GM21528 (cell line): Measurements from ENCODE around the gene SEPTIN8.

ENCODE experiments used
- ATAC-seq: cut with Tn5 transposase; IDR thresholded peaks from one replicate; pipeline ENCODE4 v1.9.1; 2021; ENCODE audit warnings: mild to moderate bottlenecking, moderate library complexity; ENCODE audit not compliant: unreplicated experiment, low FRiP score

Gene SEPTIN8

GRCh38 chr5:132767150-132767549 is 9.9 kb downstream of the SEPTIN8 start:
- no peak for ATAC-seq

DNA sequence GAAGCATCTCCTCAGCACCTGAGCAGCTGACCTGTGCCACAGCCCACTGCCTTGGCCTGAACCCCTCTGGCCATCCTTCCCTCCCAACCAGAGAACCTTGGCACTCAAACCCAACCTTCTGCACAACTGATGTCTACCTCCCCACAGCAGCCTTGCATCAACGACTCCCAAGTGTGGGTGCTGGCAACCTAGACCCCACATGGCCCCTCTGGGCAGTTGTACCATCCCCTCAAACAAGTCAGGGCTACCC is 10.3 kb downstream of the SEPTIN8 start:
- no peak for ATAC-seq

DNA sequence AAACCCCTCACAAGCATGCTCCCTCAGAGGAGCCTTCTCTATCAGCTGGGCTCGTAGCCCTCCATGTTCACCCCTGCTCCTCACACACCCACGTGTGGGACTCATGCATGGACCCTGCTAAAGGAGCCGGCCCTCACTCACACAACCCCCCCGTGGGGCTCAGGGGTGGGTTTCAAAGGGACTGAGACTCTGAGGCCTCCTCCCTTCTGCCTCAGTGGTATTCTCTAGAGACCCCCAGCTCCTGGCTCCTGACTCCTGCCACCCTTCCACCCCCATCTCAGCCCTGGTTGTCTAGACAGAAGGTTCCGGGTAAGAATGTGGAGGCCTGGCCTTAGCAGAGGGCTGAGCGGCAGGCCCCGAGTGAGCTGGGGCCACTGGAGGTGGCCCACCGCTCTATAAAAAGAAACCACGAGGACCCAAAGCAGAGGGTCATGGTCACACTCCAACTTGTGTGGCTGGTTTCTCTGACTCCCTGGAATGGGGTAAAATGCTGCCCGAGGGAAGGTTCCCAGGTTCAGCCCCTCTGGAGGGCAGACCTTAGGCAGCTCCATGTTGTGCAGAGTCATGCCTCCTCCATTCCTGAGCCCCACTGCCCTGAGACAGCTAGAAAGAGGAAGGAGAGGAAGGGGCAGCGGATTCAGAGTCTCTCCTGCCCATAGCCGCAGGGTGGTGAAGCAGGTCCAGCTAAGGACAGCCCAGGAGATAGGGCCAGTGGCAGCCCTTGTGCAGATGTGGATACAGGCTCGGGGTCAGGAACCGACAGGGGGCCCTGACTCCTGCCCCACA is 10.8 kb downstream of the SEPTIN8 start:
- no peak for ATAC-seq

DNA sequence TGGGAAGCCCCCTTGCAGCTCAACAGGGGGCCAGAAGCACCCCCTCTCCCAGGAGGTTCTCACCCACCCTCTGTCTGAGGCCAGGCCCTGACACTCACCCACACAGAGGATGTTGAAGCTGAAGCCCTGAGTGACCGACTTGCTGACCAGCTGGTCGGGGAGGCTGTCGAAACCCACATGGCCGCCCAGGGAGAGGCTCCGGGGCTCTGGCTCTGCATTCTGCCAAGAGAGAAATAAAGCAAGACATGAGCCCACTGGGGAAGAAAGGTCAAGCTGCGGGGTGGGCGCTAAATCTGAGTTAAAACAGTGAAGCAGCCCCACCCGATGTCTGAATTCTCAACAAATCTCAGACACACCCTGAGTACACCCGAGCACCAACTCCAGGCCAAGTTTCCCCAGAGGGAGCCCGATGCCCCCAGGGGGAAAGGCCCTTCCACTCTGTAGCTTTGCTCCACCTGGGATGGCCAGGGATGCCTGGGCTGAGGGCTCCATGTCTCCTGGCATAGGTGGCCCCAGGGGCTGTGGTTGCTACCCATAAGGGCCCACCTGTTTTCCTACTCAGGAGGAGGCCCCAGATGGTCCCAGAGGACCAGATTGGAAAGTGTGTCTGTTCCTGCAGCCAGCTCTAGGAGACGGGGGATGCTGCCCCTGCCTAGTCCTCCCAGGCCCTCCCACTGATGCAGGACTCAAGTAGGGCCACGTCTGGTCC is 11.6 kb downstream of the SEPTIN8 start:
- no peak for ATAC-seq

DNA sequence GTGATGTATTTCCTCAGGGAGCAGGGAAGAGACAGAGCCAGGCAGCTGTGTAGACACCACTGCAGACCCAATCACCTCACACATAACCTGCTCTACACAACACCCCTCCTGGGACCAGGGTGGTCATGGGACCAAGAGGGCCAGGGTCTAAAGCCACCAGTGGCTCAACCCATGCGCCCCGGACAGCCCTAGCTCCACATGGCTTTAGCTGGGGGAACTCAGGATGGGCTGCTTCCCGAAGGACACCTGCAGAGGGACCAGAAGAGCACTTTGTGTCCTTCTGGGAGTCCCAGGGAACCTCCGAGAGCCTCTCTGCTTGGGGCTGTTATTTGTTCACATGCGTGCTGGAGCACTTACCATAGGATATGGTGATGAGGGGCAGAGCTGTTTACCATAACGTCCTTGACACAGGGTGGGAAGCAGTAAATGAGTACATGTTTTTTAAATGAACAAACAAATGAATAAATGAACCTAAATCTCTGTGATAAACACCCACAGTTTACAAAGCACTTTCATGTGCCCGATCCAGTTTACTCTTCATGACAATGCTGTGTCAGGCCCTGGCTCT is 12.3 kb downstream of the SEPTIN8 start:
- no peak for ATAC-seq

- ATAC-seq: no peak
Observed at GRCh38 chr5:132764051-132764450, 13.0 kb downstream of the SEPTIN8 start.

DNA sequence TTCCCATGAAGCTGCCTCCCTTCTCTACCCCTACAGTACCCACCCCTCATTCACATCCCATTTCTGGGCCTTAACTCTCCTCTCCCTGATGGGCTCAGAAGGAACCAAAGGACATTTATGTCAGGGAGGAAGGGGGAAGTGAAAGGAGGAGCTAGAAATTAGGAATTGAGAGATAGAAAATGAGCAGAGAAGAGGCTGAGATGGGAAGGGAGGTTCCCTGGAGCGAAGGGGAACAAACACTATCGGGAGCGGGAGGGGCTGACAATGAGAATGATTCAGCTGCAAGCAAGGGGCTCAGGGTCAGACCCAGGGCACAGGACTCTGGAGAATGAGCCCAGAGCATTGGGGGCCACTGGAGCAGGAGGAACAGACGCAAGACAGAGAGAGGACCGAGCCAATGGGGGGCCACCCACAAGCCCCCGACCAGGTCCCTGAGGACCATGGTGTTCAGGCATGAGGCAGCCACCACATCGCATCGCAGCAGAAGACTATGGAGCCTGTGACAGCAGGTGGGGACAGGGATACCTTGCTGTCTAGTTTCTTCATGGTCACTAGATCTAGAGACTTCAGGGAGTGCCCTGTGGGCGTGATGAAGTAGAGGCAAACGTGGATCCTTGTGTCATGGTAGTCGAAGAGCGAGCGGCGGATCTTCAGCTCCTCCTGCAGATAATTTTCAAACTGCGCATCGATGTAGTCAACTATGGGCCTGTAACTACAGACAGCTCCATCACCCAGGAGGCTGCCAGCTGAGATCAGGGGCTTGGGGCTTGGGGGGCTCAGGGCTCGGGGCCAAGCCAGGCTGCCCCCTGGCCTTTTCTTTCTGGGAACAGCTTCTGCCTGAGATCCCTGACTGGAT is 13.6 kb downstream of the SEPTIN8 start:
- ATAC-seq: no peak

DNA sequence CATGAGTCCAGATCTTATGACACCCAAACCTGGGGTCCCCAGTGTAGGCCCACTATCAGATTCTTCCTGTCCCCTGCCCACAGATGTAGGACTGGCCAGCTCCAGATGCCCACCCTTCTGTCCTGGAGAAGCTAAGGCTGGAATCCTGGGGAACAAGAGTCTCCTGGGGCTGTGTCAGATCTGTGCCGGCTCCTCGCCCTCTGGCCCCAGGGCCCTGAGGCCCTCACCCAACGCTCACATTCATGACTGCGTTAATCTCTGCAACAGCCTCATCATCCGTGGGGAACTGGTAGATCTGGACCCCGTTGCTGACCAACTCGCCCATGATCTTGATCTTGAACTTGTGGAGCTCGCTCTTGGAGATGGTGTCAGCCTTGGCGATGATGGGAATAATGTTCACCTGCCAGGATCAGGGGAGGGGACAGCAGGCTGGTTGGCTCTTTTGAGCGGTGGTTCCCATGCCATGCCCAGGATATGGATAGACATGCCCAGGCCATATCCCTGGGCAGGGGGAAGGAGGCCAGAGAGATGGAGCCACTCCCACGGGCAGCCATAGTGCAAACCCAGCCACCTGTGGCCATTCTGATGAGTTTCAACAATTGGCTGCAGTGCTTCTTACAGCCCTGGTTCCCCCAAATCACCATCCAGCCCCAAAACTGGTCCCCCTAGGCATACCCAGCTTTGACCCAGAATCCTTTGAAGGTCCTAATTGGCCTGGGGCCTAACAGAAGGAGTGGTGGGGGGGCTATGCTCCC is 14.6 kb downstream of the SEPTIN8 start:
- ATAC-seq: no peak

DNA sequence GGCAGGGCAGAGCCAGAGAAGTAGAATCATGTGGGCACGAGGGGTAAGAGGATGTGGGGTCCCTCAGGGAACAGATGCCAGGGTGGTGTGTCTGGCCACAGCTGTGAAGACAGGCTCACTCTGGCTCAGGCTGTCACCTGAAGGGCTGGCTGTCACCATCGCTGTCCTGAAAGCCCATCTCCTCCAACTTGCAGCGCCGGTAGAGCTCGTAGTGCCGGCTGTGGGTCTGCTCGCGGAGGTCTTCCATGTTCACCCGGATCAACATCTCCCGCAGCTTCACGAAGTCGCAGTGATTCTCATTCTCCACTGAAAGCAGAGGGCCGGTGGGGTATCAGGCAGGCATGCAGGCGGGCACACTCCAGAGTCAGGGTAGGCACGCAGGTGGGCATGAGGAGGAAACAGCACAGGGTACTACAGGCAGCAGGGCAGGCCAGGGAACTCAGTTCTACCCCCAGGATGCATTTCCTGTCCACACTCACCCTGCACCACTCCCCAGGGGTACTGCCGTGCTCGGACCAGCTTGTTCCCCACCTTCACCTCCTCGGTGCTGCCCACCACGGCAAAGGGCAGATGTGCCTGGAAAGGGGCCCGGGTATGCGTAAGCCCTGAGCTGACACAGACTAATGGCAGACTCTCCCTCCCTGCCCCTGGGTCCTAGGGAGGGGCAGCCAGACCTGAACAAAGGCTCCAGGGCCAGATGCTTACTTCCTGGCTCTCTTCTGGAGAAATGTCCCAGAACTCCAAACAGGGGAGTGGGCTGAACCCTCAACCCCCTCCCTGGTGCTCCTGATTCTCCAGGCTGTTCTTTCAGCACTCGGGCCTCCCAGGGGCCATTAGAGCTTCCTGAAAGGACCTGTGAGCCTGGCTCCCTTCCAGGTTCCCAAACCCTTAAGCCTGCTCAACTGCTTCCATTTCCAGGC is 15.5 kb downstream of the SEPTIN8 start:
- ATAC-seq: no peak

GRCh38 chr5:132760601-132761317 is 16.3 kb downstream of the SEPTIN8 start:
- no peak for ATAC-seq

GRCh38 chr5:132760049-132760420 is 17.0 kb downstream of the SEPTIN8 start:
- ATAC-seq: no peak

GRCh38 chr5:132759114-132760048 is 17.7 kb downstream of the SEPTIN8 start:
- no peak for ATAC-seq

DNA sequence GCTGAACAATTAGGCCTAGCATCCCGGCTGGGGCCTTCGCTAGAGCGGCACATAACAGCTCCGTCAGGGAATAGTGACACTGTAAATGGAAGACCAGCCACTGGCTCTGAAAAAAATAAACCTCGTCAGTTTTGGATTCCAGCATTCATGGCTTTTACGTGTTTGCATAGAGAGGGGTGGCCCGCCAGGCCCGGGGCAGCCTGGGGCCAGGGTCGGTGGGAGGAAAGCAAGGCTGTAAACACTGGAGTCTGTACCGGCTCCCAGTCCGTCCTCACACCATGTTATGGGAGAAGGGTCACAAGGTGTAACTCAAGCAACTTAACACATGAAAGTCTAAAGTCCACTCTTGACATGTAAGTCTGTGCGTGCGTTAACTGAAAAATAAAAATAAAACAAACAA is 18.6 kb downstream of the SEPTIN8 start:
- no peak for ATAC-seq

DNA sequence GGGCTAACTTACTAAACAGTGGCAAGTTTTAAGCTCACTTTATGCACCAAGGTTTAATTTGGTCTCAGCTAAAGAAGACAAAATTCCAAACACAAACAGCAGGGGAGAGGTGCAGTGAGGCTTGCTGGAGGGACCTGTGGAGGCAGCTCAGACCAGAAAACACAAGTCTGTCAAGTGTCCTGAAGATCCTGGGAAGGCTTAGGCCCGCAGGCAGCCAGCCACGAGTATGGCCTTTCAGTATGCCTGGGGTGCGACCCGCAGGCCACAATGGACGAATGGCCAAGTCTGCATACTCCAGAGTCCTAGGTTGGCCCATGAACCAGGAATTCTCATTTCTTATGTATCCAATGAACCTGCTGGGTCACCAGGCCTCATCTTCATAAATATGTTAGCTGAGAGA is 20.5 kb downstream of the SEPTIN8 start:
- no peak for ATAC-seq

GRCh38 chr5:132754947-132755346 is 22.1 kb downstream of the SEPTIN8 start:
- no peak for ATAC-seq

DNA sequence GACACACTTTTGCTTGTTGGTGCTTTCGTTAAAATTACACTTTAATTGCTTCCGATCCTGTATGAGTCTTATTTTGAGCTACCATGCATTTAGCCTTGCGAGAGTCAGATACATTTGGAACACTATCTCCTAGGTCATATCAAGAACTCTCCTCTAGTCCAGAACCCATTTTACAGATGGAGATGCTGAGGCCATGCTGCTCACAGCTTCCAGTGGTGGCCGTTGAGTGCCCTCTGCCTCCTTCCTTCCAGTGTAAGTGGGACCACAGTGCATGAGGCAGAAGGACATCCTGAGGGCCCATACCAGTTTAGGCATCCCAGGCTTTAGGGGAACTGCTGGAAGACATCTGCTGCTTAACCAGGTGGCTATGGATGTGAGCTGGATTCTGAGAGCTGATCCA is 22.9 kb downstream of the SEPTIN8 start:
- ATAC-seq: no peak

DNA sequence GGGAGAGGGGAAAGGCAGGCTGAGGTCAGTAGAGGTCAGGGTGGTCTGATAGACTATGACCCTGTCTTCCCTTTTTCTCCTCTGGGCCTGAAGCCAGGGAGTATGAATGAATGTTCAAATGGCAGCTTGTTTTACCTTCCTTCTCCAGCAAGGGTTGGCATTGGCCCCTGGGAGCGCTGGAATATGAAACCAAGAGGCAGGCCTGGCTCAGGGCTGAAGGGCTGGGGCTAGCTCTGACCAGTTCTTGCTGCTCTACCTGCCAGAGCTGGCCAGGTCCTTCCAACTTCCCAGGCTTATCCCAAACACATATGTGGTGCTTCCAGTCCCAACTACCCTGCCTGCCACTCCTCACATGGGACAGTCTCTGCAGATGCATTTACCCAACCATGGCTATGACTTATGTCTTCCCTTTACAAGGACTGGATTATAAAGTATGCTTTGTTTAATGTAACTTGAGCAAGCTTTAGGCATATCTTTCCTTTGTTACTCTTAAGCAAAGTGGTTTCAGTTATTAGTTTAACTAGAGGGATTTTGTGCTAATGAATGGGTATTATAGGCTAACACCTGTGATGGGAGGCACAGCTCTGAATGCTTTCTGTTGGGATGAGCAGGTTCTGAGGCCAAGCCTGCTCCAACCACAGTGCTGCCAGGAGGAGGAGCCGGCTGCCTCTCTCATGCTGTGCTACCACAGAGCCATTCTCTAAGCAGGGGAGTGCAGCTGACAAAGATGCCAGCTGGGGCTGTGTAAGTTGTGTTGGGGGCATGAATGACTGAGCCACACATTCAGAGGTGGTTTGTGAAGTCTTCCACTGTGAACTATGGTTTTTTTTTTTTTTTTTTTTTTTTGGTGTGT is 23.7 kb downstream of the SEPTIN8 start:
- ATAC-seq: no peak
